CD4-positive, alpha-beta T cell treated with Interleukin-4 for 1 hour (primary cell): Measurements from ENCODE around the gene CYP1B1.

Source experiments
- DNase-seq, 2 donors: peaks; one replicate each; pipeline ENCODE4 v3.0.0-alpha.2; 2020 to 2022

Gene CYP1B1

GRCh38 chr2:38074764-38075506, 1.0 kb downstream of the CYP1B1 start:
- no peak for DNase-seq

- DNase-seq, result no peak
These were observed 1.7 kb downstream of the CYP1B1 start for GRCh38 chr2:38074058-38074763.

GRCh38 chr2:38073211-38074057, 2.5 kb downstream of the CYP1B1 start:
- DNase-seq, result no peak

GRCh38 chr2:38070438-38070837, 5.5 kb downstream of the CYP1B1 start:
- DNase-seq, result no peak

GRCh38 chr2:38068234-38068633, 7.7 kb downstream of the CYP1B1 start:
- DNase-seq, result no peak

GRCh38 chr2:38066421-38067115, 9.4 kb downstream of the CYP1B1 start:
- DNase-seq, result no peak

- no peak for DNase-seq
These were observed 10.3 kb downstream of the CYP1B1 start for GRCh38 chr2:38065502-38066135.

GRCh38 chr2:38064801-38065501, 11.0 kb downstream of the CYP1B1 start:
- DNase-seq, result no peak

- no peak for DNase-seq
These were observed 15.5 kb downstream of the CYP1B1 start for GRCh38 chr2:38060236-38061018.

- no peak for DNase-seq
These were observed 18.1 kb downstream of the CYP1B1 start for GRCh38 chr2:38057651-38058410.

GRCh38 chr2:38056216-38056615, 19.7 kb downstream of the CYP1B1 start:
- DNase-seq, result no peak

GRCh38 chr2:38045811-38046210, 30.1 kb downstream of the CYP1B1 start:
- no peak for DNase-seq

- DNase-seq, result no peak
These were observed 36.6 kb downstream of the CYP1B1 start for GRCh38 chr2:38039121-38039910.

- DNase-seq, result no peak
These were observed 37.3 kb downstream of the CYP1B1 start for GRCh38 chr2:38038682-38039081.

- DNase-seq, result no peak
These were observed 38.0 kb downstream of the CYP1B1 start for GRCh38 chr2:38037757-38038621.

- no peak for DNase-seq
These were observed 38.6 kb downstream of the CYP1B1 start for GRCh38 chr2:38037325-38037724.

- no peak for DNase-seq
These were observed 40.0 kb downstream of the CYP1B1 start for GRCh38 chr2:38035968-38036367.

- DNase-seq, result no peak
These were observed 42.3 kb downstream of the CYP1B1 start for GRCh38 chr2:38033646-38034045.
